ENCODE data around the gene IL25.
"Not testable (repeated sequence)": the region's sequence is repeated elsewhere in the genome, so short reads cannot be mapped to it uniquely, and the experiment has no call there.

The IL25 gene

DNA sequence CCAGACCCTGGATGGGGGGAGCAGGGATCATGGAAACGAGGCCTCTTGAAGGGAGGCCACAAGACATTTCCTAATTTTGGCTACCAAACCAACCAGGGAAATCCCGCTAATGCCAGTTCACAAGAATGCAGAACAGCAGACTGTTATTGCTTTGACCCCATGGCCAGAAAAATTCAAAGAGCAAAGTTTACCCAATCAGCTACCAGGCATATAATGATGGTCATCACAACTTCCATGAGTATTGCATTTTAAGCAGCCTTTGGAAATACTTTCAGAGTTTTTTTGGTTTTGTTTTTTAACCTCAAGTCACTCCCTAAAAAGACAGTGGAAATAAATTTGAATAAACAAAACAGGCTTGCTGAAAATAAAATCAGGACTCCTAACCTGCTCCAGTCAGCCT lies at the start of gene IL25:
IL25 (plus strand) TSS at position 301 of the 400 bp plus-strand sequence.
- H3K9me3 ChIP-seq (ENCODE audit: control insufficient read depth, insufficient read depth, low read length) = no peaks in the 10 kb centered on the region
- H3K4me3 ChIP-seq (ENCODE audit: low read depth, low read length) = no peak within 1 kb of the TSS
- peaks cover 23% of the 10 kb centered on the region for H3K27me3 ChIP-seq (ENCODE audit: control insufficient read depth, insufficient read depth, low read length)
- H3K27ac ChIP-seq (ENCODE audit: low read depth, low read length) = no peak within 1 kb of the TSS
- H3K4me1 ChIP-seq (ENCODE audit: control insufficient read depth, insufficient read depth, low read length) = no peaks in the 10 kb centered on the region; the same call in 1 of the 2 replicates
- no peak within 1 kb of the TSS for H3K9ac ChIP-seq (ENCODE audit: low read depth, low read length)
- no peaks in the 10 kb centered on the region for H3K36me3 ChIP-seq (ENCODE audit: control insufficient read depth, insufficient read depth, low read length)

DNA sequence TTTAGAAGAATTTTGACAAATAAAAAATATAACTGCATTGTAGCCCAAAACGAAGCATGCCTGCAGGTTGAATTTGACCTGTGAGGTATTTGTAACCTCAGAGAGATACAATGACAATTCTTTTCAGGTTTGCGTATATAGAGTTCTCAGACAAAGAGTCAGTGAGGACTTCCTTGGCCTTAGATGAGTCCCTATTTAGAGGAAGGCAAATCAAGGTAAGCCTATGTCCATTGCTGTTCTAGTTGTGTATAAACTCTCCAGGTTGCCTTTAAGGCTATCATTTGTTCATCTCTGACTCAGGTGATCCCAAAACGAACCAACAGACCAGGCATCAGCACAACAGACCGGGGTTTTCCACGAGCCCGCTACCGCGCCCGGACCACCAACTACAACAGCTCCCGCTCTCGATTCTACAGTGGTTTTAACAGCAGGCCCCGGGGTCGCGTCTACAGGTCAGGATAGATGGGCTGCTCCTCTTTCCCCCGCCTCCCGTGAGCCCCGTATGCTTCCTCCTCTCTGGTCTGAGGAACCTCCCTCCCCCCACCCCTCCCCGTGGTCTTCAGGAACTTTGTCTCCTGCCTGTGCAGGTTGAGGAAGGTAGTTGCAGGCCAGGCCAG lies 48.7 kb upstream of the IL25 start:
- Histone ChIP-seq H3K9ac (ENCODE audit: low read depth, low read length) (no peak overlapping the region), H3K27ac (ENCODE audit: low read depth, low read length) (no peak overlapping the region), H3K4me3 (ENCODE audit: low read depth, low read length) (no peak overlapping the region), H3K27me3 (ENCODE audit: control insufficient read depth, insufficient read depth, low read length) (no peaks in the 10 kb centered on the region), H3K4me1 (ENCODE audit: control insufficient read depth, insufficient read depth, low read length) (peaks cover 17% of the 10 kb centered on the region; the same call in 1 of the 2 replicates), H3K36me3 (ENCODE audit: control insufficient read depth, insufficient read depth, low read length) (peaks cover 29% of the 10 kb centered on the region), H3K9me3 (ENCODE audit: control insufficient read depth, insufficient read depth, low read length) (no peaks in the 10 kb centered on the region)

DNA sequence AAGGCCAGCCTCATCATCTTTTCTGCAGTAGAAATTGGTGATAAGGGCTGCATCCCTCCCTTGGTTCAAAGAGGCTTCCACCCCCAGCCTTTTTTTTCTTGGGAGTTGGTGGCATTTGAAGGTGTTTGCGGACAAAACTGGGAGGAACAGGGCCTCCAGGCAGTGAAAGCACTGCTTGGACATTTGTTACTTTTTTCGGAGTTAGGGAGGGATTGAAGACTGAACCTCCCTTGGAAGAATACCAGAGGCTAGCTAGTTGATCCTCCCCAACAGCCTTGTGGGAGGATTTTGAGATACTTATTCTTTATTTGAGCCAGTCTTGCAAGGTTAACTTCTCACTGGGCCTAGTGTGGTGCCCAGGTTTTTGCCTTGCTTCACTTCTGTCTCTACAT lies 48.2 kb upstream of the IL25 start:
- H3K27me3 ChIP-seq (ENCODE audit: control insufficient read depth, insufficient read depth, low read length) = no peaks in the 10 kb centered on the region
- peaks cover 17% of the 10 kb centered on the region; the same call in 1 of the 2 replicates for H3K4me1 ChIP-seq (ENCODE audit: control insufficient read depth, insufficient read depth, low read length)
- no peak overlapping the region for H3K9ac ChIP-seq (ENCODE audit: low read depth, low read length)
- H3K27ac ChIP-seq (ENCODE audit: low read depth, low read length) = no peak overlapping the region
- no peaks in the 10 kb centered on the region for H3K9me3 ChIP-seq (ENCODE audit: control insufficient read depth, insufficient read depth, low read length)
- peaks cover 29% of the 10 kb centered on the region for H3K36me3 ChIP-seq (ENCODE audit: control insufficient read depth, insufficient read depth, low read length)
- no peak overlapping the region for H3K4me3 ChIP-seq (ENCODE audit: low read depth, low read length)

DNA sequence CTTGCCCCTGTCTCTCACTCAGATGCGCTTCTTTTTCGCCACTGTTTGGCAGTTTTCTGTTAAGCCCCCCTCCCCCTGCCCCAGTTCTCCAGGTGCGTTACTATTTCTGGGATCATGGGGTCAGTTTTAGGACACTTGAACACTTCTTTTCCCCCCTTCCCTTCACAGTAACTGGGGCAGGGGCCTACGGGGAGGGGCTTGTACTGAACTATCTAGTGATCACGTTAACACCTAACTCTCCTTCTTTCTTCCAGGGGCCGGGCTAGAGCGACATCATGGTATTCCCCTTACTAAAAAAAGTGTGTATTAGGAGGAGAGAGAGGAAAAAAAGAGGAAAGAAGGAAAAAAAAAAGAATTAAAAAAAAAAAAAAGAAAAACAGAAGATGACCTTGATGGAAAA lies 47.6 kb upstream of the IL25 start:
- Histone ChIP-seq H3K9me3 (ENCODE audit: control insufficient read depth, insufficient read depth, low read length) (no peaks in the 10 kb centered on the region), H3K27me3 (ENCODE audit: control insufficient read depth, insufficient read depth, low read length) (no peaks in the 10 kb centered on the region), H3K36me3 (ENCODE audit: control insufficient read depth, insufficient read depth, low read length) (peaks cover 29% of the 10 kb centered on the region), H3K27ac (ENCODE audit: low read depth, low read length) (no peak overlapping the region), H3K4me1 (ENCODE audit: control insufficient read depth, insufficient read depth, low read length) (peaks cover 15% of the 10 kb centered on the region; the same call in 1 of the 2 replicates), H3K4me3 (ENCODE audit: low read depth, low read length) (no peak overlapping the region), H3K9ac (ENCODE audit: low read depth, low read length) (no peak overlapping the region)

DNA sequence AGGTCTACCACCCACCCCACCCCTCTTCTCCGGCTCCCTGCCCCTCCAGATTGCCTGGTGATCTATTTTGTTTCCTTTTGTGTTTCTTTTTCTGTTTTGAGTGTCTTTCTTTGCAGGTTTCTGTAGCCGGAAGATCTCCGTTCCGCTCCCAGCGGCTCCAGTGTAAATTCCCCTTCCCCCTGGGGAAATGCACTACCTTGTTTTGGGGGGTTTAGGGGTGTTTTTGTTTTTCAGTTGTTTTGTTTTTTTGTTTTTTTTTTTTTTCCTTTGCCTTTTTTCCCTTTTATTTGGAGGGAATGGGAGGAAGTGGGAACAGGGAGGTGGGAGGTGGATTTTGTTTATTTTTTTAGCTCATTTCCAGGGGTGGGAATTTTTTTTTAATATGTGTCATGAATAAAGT lies 46.9 kb upstream of the IL25 start:
- H3K9ac ChIP-seq (ENCODE audit: low read depth, low read length); H3K27me3 ChIP-seq (ENCODE audit: control insufficient read depth, insufficient read depth, low read length): not testable (repeated sequence)

DNA sequence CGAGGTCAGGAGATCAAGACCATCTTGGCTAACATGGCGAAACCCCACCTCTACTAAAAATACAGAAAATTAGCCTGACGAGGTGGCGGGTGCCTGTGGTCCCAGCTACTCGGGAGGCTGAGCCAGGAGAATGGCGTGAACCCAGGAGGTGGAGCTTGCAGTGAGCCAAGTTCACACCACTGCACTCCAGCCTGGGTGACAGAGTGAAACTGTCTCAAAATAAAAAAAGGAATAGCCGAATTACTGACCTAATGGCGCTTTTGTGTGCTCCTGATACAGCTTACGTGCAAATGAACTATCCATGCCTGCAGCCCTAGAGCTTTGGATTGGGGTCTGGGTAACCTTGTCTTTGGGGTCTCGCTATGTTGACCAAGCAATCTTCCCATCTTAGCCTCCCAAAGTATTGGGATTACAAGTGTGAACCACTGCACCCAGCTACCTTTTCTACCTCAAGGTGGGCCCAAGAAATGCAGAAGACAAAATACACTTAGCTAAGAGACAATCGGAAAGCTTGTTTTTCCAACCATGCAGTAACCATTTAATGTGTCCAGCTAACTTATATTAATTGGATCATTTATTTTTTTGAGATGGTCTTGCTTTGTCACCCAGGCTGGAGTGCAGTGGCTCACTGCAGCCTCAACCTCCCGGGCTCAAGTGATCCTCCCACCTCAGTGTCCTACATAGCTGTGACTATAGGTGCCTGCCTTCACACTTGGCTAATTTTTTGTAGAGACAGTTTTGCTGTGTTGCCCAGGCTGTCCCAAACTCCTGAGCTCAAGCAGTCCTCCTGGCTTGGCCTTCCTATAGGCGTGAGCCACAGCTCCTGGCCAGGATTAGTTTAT lies 45.9 kb upstream of the IL25 start:
- H3K4me3 ChIP-seq (ENCODE audit: low read depth, low read length) = no peak overlapping the region

More for the DNA sequence above, 46.9 kb upstream of the IL25 start:
- peaks cover 29% of the 10 kb centered on the region for H3K36me3 ChIP-seq (ENCODE audit: control insufficient read depth, insufficient read depth, low read length)
- H3K27ac ChIP-seq (ENCODE audit: low read depth, low read length); H3K4me1 ChIP-seq (ENCODE audit: control insufficient read depth, insufficient read depth, low read length); H3K9me3 ChIP-seq (ENCODE audit: control insufficient read depth, insufficient read depth, low read length); H3K4me3 ChIP-seq (ENCODE audit: low read depth, low read length): not testable (repeated sequence)

DNA sequence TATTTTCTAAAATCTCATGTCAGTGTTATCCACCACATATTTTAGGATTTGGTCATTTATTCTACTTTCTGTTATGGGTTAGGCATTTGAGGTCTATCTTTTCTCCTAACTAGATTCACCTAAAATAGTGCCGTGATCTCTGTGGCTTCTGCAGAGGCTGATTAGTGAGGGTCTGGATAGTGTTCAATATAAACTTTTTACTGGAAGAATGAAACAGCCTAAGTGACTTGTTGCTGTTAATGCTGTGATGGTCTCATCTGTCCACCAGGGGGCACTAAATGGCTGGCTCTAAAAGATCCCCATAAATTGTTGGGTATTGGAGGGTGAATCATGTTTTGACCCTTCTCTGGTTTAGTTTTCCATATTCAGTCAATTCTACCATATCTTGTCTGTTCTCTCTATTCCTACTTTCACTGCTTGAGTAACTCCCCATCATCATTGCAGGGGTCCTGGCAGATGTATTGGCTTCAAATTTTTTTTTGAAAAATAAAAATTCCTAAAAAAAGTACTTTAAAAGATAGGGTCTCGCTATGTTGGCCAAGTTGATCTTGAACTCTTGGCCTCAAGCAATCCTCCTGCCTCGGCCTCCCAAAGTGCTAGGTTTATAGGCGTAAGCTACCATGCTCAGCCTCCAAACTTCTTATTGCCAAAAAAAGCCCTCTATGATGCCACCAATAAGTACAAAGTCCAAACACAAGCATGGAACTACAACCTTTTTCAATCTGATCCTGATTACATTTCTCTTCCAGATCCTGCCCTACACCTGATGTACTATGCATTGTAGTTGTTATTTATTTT lies 44.5 kb upstream of the IL25 start:
- no peak overlapping the region for H3K4me3 ChIP-seq (ENCODE audit: low read depth, low read length)
- H3K9ac ChIP-seq (ENCODE audit: low read depth, low read length) = no peak overlapping the region
- H3K27me3 ChIP-seq (ENCODE audit: control insufficient read depth, insufficient read depth, low read length) = no peaks in the 10 kb centered on the region
- H3K36me3 ChIP-seq (ENCODE audit: control insufficient read depth, insufficient read depth, low read length) = peaks cover 24% of the 10 kb centered on the region
- no peak overlapping the region for H3K27ac ChIP-seq (ENCODE audit: low read depth, low read length)
- no peaks in the 10 kb centered on the region for H3K9me3 ChIP-seq (ENCODE audit: control insufficient read depth, insufficient read depth, low read length)
- 0 out of 2 replicates have a peak, but pooled peaks cover under 1% of the 10 kb centered on the region for H3K4me1 ChIP-seq (ENCODE audit: control insufficient read depth, insufficient read depth, low read length)

More for the DNA sequence above, 45.9 kb upstream of the IL25 start:
- 0 out of 2 replicates have a peak, but pooled peaks cover 9% of the 10 kb centered on the region for H3K4me1 ChIP-seq (ENCODE audit: control insufficient read depth, insufficient read depth, low read length)
- peaks cover 29% of the 10 kb centered on the region for H3K36me3 ChIP-seq (ENCODE audit: control insufficient read depth, insufficient read depth, low read length)
- no peak overlapping the region for H3K27ac ChIP-seq (ENCODE audit: low read depth, low read length)
- no peaks in the 10 kb centered on the region for H3K27me3 ChIP-seq (ENCODE audit: control insufficient read depth, insufficient read depth, low read length)
- H3K9me3 ChIP-seq (ENCODE audit: control insufficient read depth, insufficient read depth, low read length) = no peaks in the 10 kb centered on the region
- no peak overlapping the region for H3K9ac ChIP-seq (ENCODE audit: low read depth, low read length)

DNA sequence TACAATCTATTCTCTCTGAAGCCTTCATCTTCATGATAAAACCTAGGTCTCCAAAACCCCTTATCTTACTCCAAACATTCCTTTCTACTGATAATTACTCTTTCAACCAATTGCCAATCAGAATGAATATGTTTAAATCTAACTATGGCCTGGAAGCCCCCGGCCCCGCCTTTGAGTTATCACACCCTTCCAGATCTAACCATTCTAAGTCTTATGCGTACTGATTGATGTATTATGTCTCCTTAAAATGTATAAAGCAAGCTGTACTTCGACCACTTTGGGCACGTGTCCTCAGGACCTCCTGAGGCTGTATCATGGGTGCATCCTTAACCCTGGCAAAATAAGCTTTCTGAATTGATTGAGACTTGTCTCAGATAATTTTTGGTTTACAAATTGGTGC lies 37.0 kb upstream of the IL25 start:
- Histone ChIP-seq H3K27ac (ENCODE audit: low read depth, low read length) (no peak overlapping the region), H3K4me3 (ENCODE audit: low read depth, low read length) (no peak overlapping the region), H3K9me3 (ENCODE audit: control insufficient read depth, insufficient read depth, low read length) (peaks cover 19% of the 10 kb centered on the region; the same call in 1 of the 2 replicates), H3K4me1 (ENCODE audit: control insufficient read depth, insufficient read depth, low read length) (no peaks in the 10 kb centered on the region), H3K27me3 (ENCODE audit: control insufficient read depth, insufficient read depth, low read length) (no peaks in the 10 kb centered on the region; the same call in 1 of the 2 replicates), H3K9ac (ENCODE audit: low read depth, low read length) (no peak overlapping the region), H3K36me3 (ENCODE audit: control insufficient read depth, insufficient read depth, low read length) (no peaks in the 10 kb centered on the region)

DNA sequence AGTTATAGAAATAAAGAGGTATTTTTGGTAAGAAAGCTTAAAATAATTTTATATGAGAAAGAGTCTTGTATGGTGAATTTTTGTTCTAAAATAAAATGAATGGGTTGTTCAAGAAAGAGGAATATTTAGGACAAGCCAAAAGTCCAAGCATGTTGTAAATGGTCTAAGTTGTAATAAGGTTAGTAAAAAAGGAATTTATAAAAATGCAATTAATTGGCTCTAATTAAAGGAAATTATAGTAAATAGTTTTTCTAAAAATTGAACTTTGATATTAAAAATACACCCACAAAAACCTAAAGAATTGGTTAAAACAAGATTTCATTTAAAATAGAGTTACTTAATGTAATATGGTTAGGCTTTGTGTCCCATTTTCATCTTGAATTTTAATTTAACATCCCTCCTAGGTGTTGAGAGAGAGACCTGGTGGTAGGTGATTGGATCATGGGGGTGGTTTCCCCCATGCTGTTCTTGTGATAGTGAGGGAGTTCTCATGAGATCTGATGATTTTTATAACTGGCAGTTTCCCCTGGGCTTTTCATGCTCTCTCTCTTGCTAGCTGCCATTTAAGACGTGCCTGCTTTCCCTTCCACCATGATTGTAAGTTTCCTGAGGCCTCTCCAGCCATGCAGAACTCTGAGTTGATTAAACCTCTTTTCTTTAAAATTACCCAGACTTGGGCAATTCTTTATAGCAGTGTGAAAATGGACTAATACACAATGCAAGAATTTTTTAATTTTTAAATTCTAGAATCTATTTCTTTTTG lies 32.9 kb upstream of the IL25 start:
- Histone ChIP-seq H3K9me3 (ENCODE audit: control insufficient read depth, insufficient read depth, low read length) (peaks cover 27% of the 10 kb centered on the region), H3K9ac (ENCODE audit: low read depth, low read length) (no peak overlapping the region), H3K27ac (ENCODE audit: low read depth, low read length) (no peak overlapping the region), H3K36me3 (ENCODE audit: control insufficient read depth, insufficient read depth, low read length) (no peaks in the 10 kb centered on the region), H3K4me1 (ENCODE audit: control insufficient read depth, insufficient read depth, low read length) (no peaks in the 10 kb centered on the region), H3K4me3 (ENCODE audit: low read depth, low read length) (no peak overlapping the region), H3K27me3 (ENCODE audit: control insufficient read depth, insufficient read depth, low read length) (no peaks in the 10 kb centered on the region; the same call in 1 of the 2 replicates)

DNA sequence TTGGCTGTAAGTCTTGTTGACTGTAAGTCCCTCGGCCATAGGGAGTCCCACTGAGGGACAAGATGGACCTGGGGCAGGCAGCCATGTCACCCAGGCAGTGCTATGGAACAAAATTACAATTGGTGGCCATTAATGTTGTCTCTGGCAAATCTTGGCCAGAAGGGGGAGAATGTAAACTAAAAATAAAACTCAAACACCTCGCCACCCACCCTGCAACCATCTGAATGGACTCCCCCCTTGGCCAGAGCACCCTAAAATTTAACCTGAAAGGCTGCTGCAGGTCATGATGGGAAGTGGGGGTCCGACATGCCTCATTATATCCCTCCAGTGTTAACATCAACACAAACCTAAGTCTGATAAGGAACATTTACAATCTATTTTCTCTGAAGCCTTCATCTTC lies 28.1 kb upstream of the IL25 start:
- no peaks in the 10 kb centered on the region for H3K4me1 ChIP-seq (ENCODE audit: control insufficient read depth, insufficient read depth, low read length)
- no peak overlapping the region for H3K27ac ChIP-seq (ENCODE audit: low read depth, low read length)
- no peaks in the 10 kb centered on the region for H3K36me3 ChIP-seq (ENCODE audit: control insufficient read depth, insufficient read depth, low read length)
- peaks cover 18% of the 10 kb centered on the region for H3K9me3 ChIP-seq (ENCODE audit: control insufficient read depth, insufficient read depth, low read length)
- H3K27me3 ChIP-seq (ENCODE audit: control insufficient read depth, insufficient read depth, low read length) = no peaks in the 10 kb centered on the region
- no peak overlapping the region for H3K9ac ChIP-seq (ENCODE audit: low read depth, low read length)
- H3K4me3 ChIP-seq (ENCODE audit: low read depth, low read length) = no peak overlapping the region

Measured in HUES48 (cell line).